LNCaP clone FGC (cell line): Measurements from ENCODE around the gene PGA3.

Source experiments
- DNase-seq: peaks from one replicate; pipeline ENCODE4 v3.0.0-alpha.2; 2011; ENCODE audit warnings: low read depth
- H3K4me3 ChIP-seq: 2 replicates; pipeline ENCODE4 v1.5.1; 2011; ENCODE audit warnings: mild to moderate bottlenecking, low read depth, low read length, control low read depth
- CTCF ChIP-seq: IDR thresholded peaks from 2 replicates; pipeline ENCODE4 v1.5.1; 2012; ENCODE audit warnings: mild to moderate bottlenecking; ENCODE audit not compliant: control insufficient read depth, insufficient read depth; ENCODE audit errors: extremely low read depth

Gene PGA3

DNA sequence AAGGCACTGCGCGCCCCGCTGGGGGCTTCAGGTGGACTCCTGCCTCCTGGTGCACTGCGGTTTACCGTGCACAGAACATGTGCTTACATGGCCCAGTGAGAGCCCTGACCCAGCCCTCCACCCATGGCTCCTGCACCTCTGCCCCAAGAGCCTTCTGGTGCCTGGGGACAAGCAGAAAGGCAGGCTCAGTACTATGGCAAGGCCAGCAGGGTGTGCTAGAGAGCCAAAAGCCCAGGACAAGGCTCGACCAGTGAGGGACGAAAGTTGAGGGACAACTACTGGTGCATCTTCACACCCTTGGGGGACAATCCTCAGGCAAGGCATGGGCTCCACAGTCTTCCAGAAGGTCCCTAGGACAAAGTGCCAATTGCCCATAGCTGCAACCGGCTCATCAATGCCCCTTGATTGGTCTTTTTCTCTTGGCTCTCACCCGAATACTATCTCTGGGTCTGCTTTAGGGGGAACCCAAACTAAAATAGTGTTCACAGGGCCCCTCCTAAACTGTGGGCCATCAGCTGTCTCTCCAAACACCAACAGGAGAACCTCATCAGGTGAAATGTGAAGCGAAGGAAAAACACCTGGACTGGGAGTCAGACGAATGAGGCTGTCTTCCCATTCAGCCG, 51.2 kb downstream of the PGA3 start:
- H3K4me3 ChIP-seq = no peak overlapping the region
- DNase-seq = peak; percentile 10
- peak; percentile 92 for TF ChIP-seq CTCF

DNA sequence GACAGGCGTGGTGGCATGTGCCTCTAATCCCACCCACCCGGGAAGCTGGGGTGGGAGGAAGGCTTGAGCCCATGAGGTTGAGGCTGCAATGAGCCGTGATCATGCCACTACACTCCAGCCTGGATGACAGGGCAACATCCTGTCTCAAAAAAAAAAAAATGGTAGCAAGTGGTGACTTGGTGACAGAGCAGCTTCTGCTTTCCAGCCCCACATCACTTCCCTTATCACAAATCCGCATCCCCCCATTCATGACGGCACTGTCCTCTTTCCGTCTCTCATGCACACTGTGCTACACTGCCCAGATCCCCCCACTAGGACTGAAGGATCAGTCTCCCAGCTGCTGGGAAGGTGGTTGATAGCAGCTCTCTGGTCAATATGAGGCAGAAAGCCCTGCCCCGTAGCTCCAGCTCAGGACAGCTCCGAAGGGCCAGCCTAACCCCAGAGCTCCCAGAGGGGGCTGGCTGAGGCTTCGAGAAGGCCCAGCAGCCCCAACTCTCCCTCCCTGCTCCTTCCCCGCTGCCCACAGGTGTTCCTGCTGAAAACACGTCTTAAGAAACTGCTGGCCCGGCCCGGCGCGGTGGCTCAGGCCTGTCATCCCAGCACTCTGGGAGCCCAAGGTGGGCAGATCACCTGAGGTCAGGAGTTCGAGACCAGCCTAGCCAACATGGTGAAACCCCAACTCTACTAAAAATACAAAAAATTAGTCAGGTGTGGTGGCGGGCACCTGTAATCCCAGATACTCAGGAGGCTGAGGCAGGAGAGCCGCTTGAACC, 53.6 kb downstream of the PGA3 start:
- TF ChIP-seq CTCF = no peak
- H3K4me3 ChIP-seq = no peak overlapping the region
- no peak for DNase-seq

DNA sequence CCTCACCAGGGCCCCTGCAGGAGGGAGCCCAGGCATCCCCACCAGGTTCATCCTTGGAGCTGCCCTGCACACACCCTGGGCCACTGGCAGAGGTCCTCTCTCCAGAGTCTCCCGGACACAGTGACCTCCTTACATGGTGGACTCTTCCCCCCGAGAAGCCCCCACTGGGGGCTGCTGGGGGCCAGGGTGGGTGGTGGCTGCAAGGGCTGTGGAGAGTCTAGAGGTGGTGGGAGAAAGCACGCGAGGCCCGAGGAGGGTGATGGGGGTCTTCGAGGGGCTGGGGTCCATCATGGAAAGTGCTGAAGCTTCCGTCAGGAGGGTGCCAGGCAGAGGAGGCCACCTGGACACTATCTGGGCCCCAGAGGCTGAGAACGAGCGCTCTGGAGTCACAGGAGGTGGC, 55.2 kb downstream of the PGA3 start:
- no peak overlapping the region for H3K4me3 ChIP-seq
- no peak for TF ChIP-seq CTCF
- DNase-seq = no peak

DNA sequence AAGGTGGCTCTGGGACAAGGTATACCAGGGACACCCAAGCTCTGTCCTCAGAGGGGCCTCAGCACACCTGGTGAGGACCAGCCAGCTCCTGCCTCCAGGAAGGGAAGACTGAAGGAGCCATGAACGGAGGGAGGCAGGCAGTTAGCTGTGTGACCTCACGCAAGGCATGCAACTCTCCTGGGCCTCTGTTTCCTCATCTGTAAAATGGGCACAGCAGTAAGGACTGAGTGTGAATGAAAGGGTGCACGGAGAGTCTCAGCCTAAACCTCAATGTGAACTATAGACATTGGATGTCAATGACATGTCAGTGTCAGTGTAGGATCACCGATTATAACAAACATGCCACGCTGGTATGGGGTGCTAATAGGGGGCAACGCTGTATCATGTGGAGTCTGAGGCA, 56.0 kb downstream of the PGA3 start:
- TF ChIP-seq CTCF = no peak
- no peak overlapping the region for H3K4me3 ChIP-seq
- DNase-seq = no peak
